ENCODE data around the gene PRKCSH.

PRKCSH gene

DNA sequence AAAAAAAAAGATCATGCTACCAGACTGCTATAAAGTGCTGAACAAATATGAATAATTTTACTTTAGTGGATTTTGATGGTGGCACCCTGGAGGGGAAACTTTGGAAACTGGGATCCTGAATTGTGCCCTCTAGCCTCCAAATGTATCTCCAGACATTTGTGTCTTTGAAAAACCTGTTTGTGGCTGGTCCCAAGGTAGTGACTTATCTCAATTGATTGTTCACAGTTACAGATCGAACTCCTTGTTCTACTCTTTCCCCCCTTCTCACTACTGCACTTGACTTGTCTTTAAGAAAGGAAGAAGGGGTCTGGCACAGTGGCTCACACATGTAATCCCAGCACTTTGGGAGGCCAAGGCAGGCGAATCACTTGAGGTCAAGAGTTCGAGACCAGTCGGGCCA, 26.8 kb upstream of the PRKCSH start:
- ChIA-PET CTCF (no interaction called here), POLR2A (no interaction called here)
- TF ChIP-seq FOXM1 (IDR thresholded peaks at IDR 0.05; ENCODE audit: borderline replicate concordance), result no peak
- no peak for TF ChIP-seq SUZ12 (IDR thresholded peaks at IDR 0.05)
- no peak for TF ChIP-seq FOXK2 (IDR thresholded peaks at IDR 0.05)
- TF ChIP-seq BHLHE40 (IDR thresholded peaks at IDR 0.05; ENCODE audit: borderline replicate concordance), result no peak
- no peak for TF ChIP-seq SP1 (IDR thresholded peaks at IDR 0.05)
- TF ChIP-seq CTBP1 (IDR thresholded peaks at IDR 0.05; ENCODE audit: borderline replicate concordance), result no peak
- TF ChIP-seq L3MBTL2 (conservative IDR thresholded peaks at IDR 0.05), result no peak
- no peak for TF ChIP-seq TARDBP (IDR thresholded peaks at IDR 0.05)
- no peak for TF ChIP-seq LEF1 (IDR thresholded peaks at IDR 0.05; ENCODE audit: borderline replicate concordance)
- TF ChIP-seq NFRKB (IDR thresholded peaks at IDR 0.05), result no peak
- no peak for TF ChIP-seq FOXA1 (IDR thresholded peaks at IDR 0.05)
- TF ChIP-seq HDGF (IDR thresholded peaks at IDR 0.05; ENCODE audit: borderline replicate concordance), result no peak
- TF ChIP-seq, protein P1, sequence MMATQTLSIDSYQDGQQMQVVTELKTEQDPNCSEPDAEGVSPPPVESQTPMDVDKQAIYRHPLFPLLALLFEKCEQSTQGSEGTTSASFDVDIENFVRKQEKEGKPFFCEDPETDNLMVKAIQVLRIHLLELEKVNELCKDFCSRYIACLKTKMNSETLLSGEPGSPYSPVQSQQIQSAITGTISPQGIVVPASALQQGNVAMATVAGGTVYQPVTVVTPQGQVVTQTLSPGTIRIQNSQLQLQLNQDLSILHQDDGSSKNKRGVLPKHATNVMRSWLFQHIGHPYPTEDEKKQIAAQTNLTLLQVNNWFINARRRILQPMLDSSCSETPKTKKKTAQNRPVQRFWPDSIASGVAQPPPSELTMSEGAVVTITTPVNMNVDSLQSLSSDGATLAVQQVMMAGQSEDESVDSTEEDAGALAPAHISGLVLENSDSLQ (IDR thresholded peaks at IDR 0.05), result no peak
- TF ChIP-seq ARNT (IDR thresholded peaks at IDR 0.05), result no peak
- no peak for TF ChIP-seq ZNF384 (IDR thresholded peaks at IDR 0.05)
- no peak for DNase-seq (ENCODE audit: extremely low spot score)

DNA sequence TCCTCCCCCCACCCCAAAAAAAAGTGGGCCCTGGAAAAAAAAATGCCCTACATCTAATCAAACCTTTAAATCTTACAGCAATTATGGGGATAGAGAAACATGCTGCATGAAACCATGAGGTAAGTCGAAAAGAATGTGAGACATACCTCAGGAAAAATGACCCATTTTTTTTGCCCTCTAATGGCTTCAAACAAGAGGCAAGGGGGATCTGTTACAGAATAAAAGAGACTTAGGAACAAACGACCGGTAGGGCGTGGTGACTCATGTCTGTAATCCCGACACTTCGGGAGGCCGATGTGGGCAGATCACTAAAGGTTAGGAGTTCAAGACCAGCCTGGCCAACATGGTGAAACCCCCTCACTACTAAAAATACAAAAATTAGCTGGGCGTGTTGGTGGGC, 24.8 kb upstream of the PRKCSH start:
- POLR2A ChIA-PET, result no interaction called here
- no peak for TF ChIP-seq SP1 (IDR thresholded peaks at IDR 0.05)
- no peak for TF ChIP-seq ELF4 (IDR thresholded peaks at IDR 0.05)
- TF ChIP-seq FOXM1 (IDR thresholded peaks at IDR 0.05; ENCODE audit: borderline replicate concordance), result no peak
- no peak for TF ChIP-seq LEF1 (IDR thresholded peaks at IDR 0.05; ENCODE audit: borderline replicate concordance)
- no peak for DNase-seq (ENCODE audit: extremely low spot score)
- CTCF ChIA-PET, result no interaction called here

DNA sequence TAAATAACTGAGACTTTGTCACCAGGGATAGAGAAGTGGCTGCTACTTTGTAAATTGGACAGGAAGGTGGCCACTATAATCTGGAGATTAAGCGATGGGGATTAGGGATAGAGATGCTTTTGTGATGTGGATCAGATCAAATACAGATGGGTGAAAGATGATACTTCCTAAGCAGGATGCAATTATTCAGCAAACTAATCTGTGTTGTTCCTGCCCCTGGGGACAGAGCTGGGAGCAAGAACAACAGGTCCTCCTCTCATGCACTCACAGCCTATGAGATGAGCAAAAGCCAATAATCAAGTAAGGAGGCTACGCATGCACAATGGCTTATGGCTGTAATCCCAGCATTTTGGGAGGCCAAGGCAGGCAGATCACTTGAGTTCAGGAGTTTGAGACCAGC, 20.9 kb upstream of the PRKCSH start:
- DNase-seq (ENCODE audit: extremely low spot score), result no peak
- TF ChIP-seq LEF1 (IDR thresholded peaks at IDR 0.05; ENCODE audit: borderline replicate concordance) (no peak), FOXM1 (IDR thresholded peaks at IDR 0.05; ENCODE audit: borderline replicate concordance) (no peak), FOXA1 (IDR thresholded peaks at IDR 0.05) (no peak), ARNT (IDR thresholded peaks at IDR 0.05) (no peak), SP1 (IDR thresholded peaks at IDR 0.05) (no peak), SUZ12 (IDR thresholded peaks at IDR 0.05) (no peak), BHLHE40 (IDR thresholded peaks at IDR 0.05; ENCODE audit: borderline replicate concordance) (no peak), ZNF384 (IDR thresholded peaks at IDR 0.05) (no peak), CTBP1 (IDR thresholded peaks at IDR 0.05; ENCODE audit: borderline replicate concordance) (no peak), NFRKB (IDR thresholded peaks at IDR 0.05) (no peak), ELF4 (IDR thresholded peaks at IDR 0.05) (no peak), TARDBP (IDR thresholded peaks at IDR 0.05) (no peak), FOXK2 (IDR thresholded peaks at IDR 0.05) (no peak), HDGF (IDR thresholded peaks at IDR 0.05; ENCODE audit: borderline replicate concordance) (no peak), L3MBTL2 (conservative IDR thresholded peaks at IDR 0.05) (no peak)
- TF ChIP-seq, protein P1 (IDR thresholded peaks at IDR 0.05), result no peak
- CTCF ChIA-PET, result no interaction called here
- POLR2A ChIA-PET, result interaction anchor here (1.5 kb wide), 1 partner anchor 33 kb away, joined by 3 read pairs; no protein-coding TSS in a partner anchor

DNA sequence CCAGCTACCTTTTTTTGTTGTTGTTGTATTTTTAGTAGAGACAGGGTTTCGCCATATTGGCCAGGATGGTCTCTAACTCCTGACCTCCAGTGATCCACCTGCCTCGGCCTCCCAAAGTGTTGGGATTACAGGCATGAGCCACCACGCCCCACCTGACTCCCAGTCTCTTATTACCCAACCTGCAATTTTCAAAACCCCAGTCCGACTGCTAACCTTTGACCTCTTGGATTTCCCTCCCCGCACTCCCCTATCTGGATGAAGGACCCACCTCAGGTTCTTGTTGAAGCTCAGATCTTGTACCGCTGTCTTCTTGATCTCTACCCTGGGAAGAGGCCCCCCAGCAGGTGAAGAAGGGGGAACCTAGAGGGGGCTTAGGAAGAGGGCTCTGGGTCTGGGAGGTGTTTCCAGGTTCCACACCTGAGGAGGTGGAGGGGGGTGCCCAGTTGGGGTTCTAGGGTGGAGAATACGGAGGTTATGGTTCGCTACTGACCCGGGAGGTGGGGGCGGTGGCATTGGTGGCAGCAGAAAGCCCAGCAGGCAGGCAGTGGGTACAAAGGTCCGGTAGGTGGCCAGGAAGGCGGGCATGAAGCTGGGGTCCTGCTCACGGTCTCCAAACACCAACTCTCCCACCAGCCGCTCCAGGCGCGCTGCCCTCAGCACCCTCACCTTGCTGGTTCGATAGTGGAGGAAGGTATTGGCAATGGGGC, 18.9 kb upstream of the PRKCSH start:
- CTCF ChIA-PET, result interaction anchor here (1.1 kb wide), 1 partner anchor 19 kb away, joined by 3 read pairs; the partner anchor contains the start of gene PRKCSH
- POLR2A ChIA-PET, result no interaction called here
- no peak for DNase-seq (ENCODE audit: extremely low spot score)
- TF ChIP-seq FOXA1 (IDR thresholded peaks at IDR 0.05) (no peak), SUZ12 (IDR thresholded peaks at IDR 0.05) (no peak), ARNT (IDR thresholded peaks at IDR 0.05) (no peak), HDGF (IDR thresholded peaks at IDR 0.05; ENCODE audit: borderline replicate concordance) (no peak), TARDBP (IDR thresholded peaks at IDR 0.05) (no peak), BHLHE40 (IDR thresholded peaks at IDR 0.05; ENCODE audit: borderline replicate concordance) (no peak), FOXK2 (IDR thresholded peaks at IDR 0.05) (no peak), ELF4 (IDR thresholded peaks at IDR 0.05) (no peak), ZNF384 (IDR thresholded peaks at IDR 0.05) (no peak), FOXM1 (IDR thresholded peaks at IDR 0.05; ENCODE audit: borderline replicate concordance) (no peak)

DNA sequence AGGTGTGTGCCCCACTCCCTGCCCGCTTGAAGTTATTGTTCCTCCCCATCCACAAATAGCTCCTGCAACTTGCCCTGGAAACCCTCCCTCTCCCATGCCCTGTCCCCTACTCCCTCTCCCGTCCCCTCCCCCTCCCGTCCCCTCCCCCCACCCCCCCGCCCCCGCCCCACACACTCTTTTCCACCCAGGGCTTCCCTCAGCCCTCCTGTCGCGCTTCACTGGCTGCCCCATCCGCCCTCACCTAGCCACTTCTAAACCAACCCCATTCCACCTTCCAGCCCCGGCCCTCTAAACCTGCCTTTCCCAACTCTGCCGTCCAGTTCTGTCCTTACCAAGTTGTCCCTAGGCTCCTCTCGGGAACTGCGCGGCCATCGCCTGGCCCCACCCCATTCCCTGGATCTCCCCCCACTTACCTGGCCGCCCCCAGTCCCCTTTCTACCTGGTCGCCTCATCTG, 17.3 kb upstream of the PRKCSH start:
- ChIA-PET CTCF (no interaction called here), POLR2A (interaction anchor here (1.2 kb wide), 1 partner anchor 37 kb away, joined by 5 read pairs; no protein-coding TSS in a partner anchor)
- DNase-seq (ENCODE audit: extremely low spot score), result no peak
- no peak for TF ChIP-seq L3MBTL2 (conservative IDR thresholded peaks at IDR 0.05)
- TF ChIP-seq ARNT (IDR thresholded peaks at IDR 0.05), result no peak
- TF ChIP-seq ELF4 (IDR thresholded peaks at IDR 0.05), result no peak
- no peak for TF ChIP-seq HDGF (IDR thresholded peaks at IDR 0.05; ENCODE audit: borderline replicate concordance)
- no peak for TF ChIP-seq FOXK2 (IDR thresholded peaks at IDR 0.05)
- no peak for TF ChIP-seq BHLHE40 (IDR thresholded peaks at IDR 0.05; ENCODE audit: borderline replicate concordance)
- TF ChIP-seq, protein P1 (IDR thresholded peaks at IDR 0.05), result no peak
- no peak for TF ChIP-seq LEF1 (IDR thresholded peaks at IDR 0.05; ENCODE audit: borderline replicate concordance)

All from HEK293T (cell line).